Epithelial cell of esophagus (primary cell): ENCODE results near the gene KCNC4.

Experiments used
- DNase-seq: peaks from one replicate; pipeline ENCODE4 v3.0.0; 2010; ENCODE audit warnings: low read depth
- H3K4me3 ChIP-seq: 2 replicates; pipeline ENCODE4 v1.5.1; 2011; ENCODE audit warnings: mild to moderate bottlenecking, low read length, control low read depth
- TF ChIP-seq, protein P1 (sequence below): IDR thresholded peaks from 2 replicates; pipeline ENCODE4 v1.5.1; 2011; ENCODE audit warnings: low read depth, mild to moderate bottlenecking, low read length, control low read depth, inconsistent platforms; ENCODE audit not compliant: insufficient read depth; ENCODE audit errors: missing control alignments

The KCNC4 gene

DNA sequence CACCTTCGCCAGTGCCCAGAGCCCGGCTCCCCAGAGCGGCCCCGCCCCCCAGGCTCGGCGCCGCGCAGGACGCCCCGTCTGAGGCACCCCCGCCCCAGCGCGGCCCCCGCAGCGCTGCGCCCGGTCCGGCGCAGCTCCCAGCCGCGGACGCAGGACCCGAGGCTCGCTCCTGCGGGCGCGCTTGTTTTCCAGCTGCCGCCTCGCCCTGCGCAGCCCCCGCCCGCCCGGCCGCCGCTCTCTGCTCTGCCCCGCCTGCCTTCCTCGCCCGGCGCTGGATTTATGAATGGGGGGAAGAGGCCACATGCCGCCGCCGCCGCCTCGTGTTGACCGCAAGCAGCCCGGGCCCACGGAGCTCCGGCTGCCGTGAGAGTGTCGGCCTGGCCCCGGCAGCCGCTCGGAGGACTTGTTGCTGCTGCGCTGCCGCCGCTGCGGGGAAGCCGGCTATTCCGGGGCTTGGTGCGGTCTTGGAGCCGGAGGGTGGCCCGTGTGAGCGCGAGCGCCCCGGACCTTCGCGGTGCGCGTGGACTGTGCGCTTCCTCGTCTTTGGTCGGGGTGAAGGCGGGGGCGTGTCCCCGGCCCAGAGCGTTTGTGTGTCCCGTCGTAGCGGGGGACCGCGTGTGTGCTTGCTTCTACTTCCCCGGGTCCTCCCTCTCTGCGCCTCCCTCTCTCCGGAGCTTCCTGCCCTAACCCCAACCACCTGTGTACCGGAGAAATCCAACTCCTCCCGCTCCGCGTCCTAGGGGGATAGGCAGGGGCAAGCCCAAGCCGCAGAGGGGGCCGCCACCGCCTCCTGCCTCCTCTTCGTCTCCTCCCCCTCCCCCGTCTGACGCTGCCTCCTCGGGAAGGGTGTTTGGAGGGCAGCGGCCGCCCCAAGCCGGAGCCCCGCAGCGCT, 736 bp downstream of the KCNC4 start:
- peak; percentile 45 for DNase-seq
- TF ChIP-seq, protein P1, sequence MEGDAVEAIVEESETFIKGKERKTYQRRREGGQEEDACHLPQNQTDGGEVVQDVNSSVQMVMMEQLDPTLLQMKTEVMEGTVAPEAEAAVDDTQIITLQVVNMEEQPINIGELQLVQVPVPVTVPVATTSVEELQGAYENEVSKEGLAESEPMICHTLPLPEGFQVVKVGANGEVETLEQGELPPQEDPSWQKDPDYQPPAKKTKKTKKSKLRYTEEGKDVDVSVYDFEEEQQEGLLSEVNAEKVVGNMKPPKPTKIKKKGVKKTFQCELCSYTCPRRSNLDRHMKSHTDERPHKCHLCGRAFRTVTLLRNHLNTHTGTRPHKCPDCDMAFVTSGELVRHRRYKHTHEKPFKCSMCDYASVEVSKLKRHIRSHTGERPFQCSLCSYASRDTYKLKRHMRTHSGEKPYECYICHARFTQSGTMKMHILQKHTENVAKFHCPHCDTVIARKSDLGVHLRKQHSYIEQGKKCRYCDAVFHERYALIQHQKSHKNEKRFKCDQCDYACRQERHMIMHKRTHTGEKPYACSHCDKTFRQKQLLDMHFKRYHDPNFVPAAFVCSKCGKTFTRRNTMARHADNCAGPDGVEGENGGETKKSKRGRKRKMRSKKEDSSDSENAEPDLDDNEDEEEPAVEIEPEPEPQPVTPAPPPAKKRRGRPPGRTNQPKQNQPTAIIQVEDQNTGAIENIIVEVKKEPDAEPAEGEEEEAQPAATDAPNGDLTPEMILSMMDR: no peak
- H3K4me3 ChIP-seq: peak overlapping the region; percentile 46

DNA sequence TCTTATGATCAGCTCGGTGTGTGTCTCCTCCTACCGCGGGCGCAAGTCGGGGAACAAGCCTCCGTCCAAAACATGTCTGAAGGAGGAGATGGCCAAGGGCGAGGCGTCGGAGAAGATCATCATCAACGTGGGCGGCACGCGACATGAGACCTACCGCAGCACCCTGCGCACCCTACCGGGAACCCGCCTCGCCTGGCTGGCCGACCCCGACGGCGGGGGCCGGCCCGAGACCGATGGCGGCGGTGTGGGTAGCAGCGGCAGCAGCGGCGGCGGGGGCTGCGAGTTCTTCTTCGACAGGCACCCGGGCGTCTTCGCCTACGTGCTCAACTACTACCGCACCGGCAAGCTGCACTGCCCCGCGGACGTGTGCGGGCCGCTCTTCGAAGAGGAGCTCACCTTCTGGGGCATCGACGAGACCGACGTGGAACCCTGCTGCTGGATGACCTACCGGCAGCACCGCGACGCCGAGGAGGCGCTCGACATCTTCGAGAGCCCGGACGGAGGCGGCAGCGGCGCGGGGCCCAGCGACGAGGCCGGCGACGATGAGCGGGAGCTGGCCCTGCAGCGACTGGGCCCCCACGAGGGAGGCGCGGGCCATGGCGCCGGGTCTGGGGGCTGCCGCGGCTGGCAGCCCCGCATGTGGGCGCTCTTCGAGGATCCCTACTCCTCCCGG, 1.5 kb downstream of the KCNC4 start:
- DNase-seq: no peak
- peak overlapping the region; percentile 46 for H3K4me3 ChIP-seq
- TF ChIP-seq, protein P1: no peak

DNA sequence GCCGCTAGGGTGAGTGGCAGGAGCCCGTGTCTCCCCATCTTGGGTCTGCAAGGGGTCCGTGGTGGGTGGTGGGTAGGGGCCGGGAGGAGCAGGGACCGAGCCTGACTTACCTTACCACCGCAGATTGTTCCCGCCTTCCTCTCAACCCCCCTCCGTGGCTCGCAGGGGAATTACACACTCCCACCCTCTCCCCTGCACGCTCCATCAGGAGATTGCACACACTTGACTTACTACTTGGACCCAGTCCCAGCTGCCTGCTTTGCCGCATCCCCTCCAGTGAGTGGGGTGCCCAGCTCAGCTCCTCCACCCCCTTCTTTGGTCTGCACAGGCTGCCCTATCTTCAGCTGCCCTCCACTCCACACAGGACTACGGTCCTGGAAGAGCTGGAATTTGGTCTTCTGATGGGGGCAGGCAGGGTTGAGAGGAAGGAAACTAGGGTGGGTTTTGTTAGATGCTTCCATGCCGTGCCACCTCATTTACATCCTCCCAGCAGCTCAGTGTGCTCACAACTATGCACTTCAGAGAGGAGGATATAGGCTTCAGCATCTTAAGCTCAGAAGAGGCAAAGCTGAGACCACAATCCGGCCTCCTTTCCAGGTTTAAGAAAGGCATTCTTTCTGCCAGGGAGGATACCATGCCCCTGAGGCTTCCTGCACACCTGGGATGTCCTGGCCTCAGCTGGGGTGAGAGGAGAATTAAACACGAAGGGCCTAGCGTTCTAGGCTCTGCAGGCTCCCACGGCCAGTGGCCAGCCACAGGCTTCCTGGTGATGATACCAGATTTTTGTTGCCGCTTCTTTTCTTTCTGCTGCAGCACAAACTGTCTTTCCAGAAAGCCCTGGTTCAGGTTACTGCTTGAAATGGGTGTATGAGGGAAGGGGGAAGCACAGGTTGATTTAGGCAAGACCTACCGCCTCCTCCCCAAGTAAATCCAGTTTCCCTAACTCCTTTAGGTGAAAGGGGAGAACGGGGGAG, 2.3 kb downstream of the KCNC4 start:
- no peak overlapping the region for H3K4me3 ChIP-seq
- TF ChIP-seq, protein P1: no peak
- no peak for DNase-seq

DNA sequence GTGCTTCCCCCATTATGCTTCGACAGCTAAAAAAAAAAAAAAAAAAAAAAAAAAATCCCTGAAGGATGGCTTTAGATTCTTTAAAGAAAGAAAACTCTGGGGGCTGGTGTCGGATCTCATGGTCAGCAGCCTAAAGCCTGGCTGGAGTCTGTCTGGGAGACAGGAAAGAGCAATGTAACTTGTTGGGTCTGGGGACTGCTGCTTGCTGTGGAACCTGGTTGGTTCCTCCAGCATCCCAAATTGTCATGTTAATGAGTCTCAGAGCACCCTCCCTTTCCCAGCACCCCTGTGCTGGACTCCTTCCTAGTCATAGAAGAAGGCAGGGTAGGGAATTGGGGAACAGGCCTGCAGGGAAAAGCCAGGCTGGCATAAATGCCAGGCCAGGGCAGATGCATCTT, 3.0 kb downstream of the KCNC4 start:
- TF ChIP-seq, protein P1: no peak
- DNase-seq: no peak
- H3K4me3 ChIP-seq: no peak overlapping the region

DNA sequence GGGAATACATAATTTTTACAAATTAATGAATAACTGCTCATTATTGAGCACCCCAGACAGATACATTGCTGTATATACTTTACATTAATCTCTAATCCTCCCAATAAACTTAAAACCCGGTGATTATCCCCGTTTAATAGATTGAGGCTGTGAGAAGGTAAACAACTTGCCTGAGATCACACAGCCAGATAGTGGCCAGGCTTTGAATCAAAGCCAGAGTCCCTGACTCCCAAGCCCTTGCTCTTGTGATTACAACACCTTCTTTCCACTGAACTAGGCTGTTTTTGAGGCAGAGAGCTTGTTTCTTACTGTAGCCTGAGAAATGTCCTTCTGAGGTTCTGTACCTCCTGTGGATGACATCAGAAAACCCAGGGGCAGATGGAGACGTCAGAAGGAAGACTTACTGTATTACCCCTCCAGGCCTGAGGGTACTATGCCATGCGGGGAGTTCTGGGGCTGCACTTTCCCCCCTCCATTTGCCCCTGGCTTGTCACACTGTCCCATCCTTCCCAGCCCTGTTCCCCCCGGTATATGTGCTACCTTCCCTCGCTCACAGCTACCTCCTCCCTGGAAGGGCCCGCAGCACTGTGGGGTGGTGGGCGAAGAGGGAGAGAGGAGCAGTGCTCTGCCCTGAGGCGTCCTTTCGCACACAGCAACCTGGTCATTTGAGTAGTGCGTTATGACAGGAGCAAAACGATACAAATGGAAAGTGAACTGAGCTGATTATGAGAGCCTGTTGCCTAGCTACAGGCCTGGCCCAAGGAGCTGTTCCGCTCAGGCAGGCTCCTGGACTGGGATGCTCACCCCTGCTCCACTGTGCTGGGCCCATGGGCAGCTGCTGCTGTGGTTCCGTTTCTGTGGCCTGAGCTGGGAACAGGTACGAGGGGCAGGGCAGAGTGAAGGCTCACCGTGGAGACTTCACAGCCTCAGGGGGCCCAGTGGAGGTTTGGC, 4.6 kb downstream of the KCNC4 start:
- no peak overlapping the region for H3K4me3 ChIP-seq
- TF ChIP-seq, protein P1: no peak
- no peak for DNase-seq
